SK-N-DZ (cell line): ENCODE measurements around the gene ATRAID.

Source experiments
- DNase-seq: peaks from one replicate; pipeline ENCODE4 v3.0.0-alpha.2; 2015; ENCODE audit warnings: low spot score

Gene ATRAID

GRCh38 chr2:27217173-27218121, 5.6 kb downstream of the ATRAID start, which contains the start of gene CAD:
Gene CAD, plus strand, starts transcription at chr2:27217369. Its CDS starts 183 bp downstream, at chr2:27217552.
- peak; percentile 69 for DNase-seq

- DNase-seq, result no peak
Measured at GRCh38 chr2:27218614-27219013, 6.8 kb downstream of the ATRAID start.

- DNase-seq, result no peak
Measured at GRCh38 chr2:27219091-27219490, 7.2 kb downstream of the ATRAID start.

- DNase-seq, result no peak
Measured at GRCh38 chr2:27220091-27220490, 8.2 kb downstream of the ATRAID start.

GRCh38 chr2:27221166-27221565, 9.3 kb downstream of the ATRAID start:
- no peak for DNase-seq

- no peak for DNase-seq
Measured at GRCh38 chr2:27222407-27222806, 10.6 kb downstream of the ATRAID start.

- DNase-seq, result no peak
Measured at GRCh38 chr2:27223416-27223815, 11.6 kb downstream of the ATRAID start.

- DNase-seq, result no peak
Measured at GRCh38 chr2:27225526-27225925, 13.7 kb downstream of the ATRAID start.

GRCh38 chr2:27227501-27227900, 15.7 kb downstream of the ATRAID start:
- DNase-seq, result no peak

GRCh38 chr2:27231921-27232320, 20.1 kb downstream of the ATRAID start:
- no peak for DNase-seq

GRCh38 chr2:27233341-27233740, 21.5 kb downstream of the ATRAID start:
- no peak for DNase-seq

GRCh38 chr2:27236136-27236535, 24.3 kb downstream of the ATRAID start:
- DNase-seq, result no peak

- DNase-seq, result no peak
Measured at GRCh38 chr2:27236626-27237025, 24.8 kb downstream of the ATRAID start.

- DNase-seq, result no peak
Measured at GRCh38 chr2:27237341-27237945, 25.6 kb downstream of the ATRAID start.

GRCh38 chr2:27238976-27239375, 27.1 kb downstream of the ATRAID start:
- DNase-seq, result no peak

- no peak for DNase-seq
Measured at GRCh38 chr2:27240406-27240805, 28.6 kb downstream of the ATRAID start.

- no peak for DNase-seq
Measured at GRCh38 chr2:27241761-27242613, 30.1 kb downstream of the ATRAID start.

- DNase-seq, result no peak
Measured at GRCh38 chr2:27242614-27242951, 30.7 kb downstream of the ATRAID start.

GRCh38 chr2:27243391-27244130, 31.7 kb downstream of the ATRAID start:
- DNase-seq, result no peak

GRCh38 chr2:27245116-27245515, 33.3 kb downstream of the ATRAID start:
- DNase-seq, result no peak

- DNase-seq, result no peak
Measured at GRCh38 chr2:27245626-27246025, 33.8 kb downstream of the ATRAID start.
